ENCODE measurements around the gene RMRP. TPM values are rescaled to one million over a fixed set of nuclear protein-coding genes. Genes with fewer than 3 reads are reported as not detected.

Gene RMRP
- total and polyA plus RNA-seq, 9 of the 15 experiments (the other 6 are each of a cell fraction or from before 2014, with no cell fraction given) = 75.7 to 89,974 (median 13,378) TPM; not detected in 3

DNA sequence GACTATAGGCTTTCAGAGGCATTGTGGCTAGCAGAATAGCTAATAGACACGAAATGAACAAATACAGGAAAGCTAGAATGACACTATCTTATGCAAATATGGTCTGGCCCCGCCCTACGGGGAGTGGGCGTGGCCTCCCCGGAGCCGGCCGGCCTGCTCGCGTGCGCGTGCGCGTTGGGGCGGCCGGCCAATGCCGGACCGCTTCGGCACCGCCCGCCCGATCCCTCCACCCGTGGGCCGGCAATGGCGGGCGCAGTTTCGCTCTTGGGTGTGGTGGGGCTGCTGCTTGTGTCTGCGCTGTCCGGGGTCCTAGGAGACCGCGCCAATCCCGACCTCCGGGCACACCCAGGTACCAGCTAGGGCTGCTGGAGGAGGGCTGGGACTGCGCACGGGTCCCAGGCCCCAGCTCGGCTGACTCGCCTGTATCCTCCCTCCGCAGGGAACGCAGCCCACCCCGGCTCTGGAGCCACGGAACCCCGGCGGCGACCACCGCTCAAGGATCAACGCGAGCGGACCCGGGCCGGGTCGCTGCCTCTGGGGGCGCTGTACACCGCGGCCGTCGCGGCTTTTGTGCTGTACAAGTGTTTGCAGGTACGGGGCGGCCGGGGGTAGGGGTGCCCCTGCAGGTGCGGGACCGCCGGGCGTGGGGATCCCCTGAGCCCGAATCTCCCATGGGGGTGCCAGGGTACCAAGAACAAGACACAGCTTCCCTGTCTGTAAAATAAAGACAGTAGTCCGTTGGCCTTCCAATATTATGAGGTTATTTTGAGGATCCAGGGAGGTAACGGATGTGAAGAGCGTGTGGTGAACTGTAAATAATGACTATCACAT is 533 bp upstream of the RMRP start, which contains the start of gene CCDC107:
Gene CCDC107 (plus strand): TSS at position 156 of the 831 bp plus-strand sequence. CDS start 88 bp downstream, at position 244.
- DNase-seq (ENCODE audit: extremely low read depth in 1 of 4, low spot score in 3 of 4) = peak; percentile 78 to 97 (median 96)
- intact Hi-C loops (cut with micrococcal nuclease) = loop anchor here (5.0 kb wide), 1 partner anchor 39 kb away; no protein-coding TSS in a partner anchor
- peak; percentile 81 for ATAC-seq
- H3K79me2 ChIP-seq (ENCODE audit: control insufficient read depth, insufficient read depth, low read length) = peaks cover 10% of the 10 kb centered on the region
- H3K36me3 ChIP-seq (ENCODE audit: control insufficient read depth, insufficient read depth, low read length) = peaks cover 34% of the 10 kb centered on the region; the same call in 2 of the 3 replicates
- 0% methylated on average over 8 of the region's 67 CpGs for WGBS (ENCODE audit: insufficient coverage, low coverage, missing lambda C conversion rate)
- peaks cover 14 to 27% of the 10 kb centered on the region in 2 experiments; a peak in 4 of 5 replicates for H3K4me1 ChIP-seq (replicated peaks in 1 of 2; ENCODE audit: control insufficient read depth in 2 of 2, insufficient read depth in 2 of 2, low read length in 2 of 2)
- no peak for FAIRE-seq
- TSS peak; percentile 71 for BruUV-seq (replicated peaks)
- H3K4me3 ChIP-seq = peak within 1 kb of the TSS; percentile 89
- POLR2A ChIA-PET = interaction anchor here (0.6 to 2.6 kb wide), 15 partner anchors 8 to 543 kb away, joined by 3 to 14 read pairs (median 4); partner anchors contain the start of genes ATOSB, CREB3 and TLN1
- H3K27ac ChIP-seq (ENCODE audit: extremely low read depth, low read depth, low read length) = peak within 1 kb of the TSS; percentile 98
- H2AFZ ChIP-seq (ENCODE audit: low read depth, low read length) = peak within 1 kb of the TSS; percentile 99
- peak within 1 kb of the TSS; percentile 86 to 96 for H3K9ac ChIP-seq (ENCODE audit: insufficient read depth in 1 of 2, low read depth in 2 of 2, low read length in 2 of 2)
- CTCF ChIA-PET (ENCODE audit: low intra/inter-chr PET ratio) = no interaction called here
- no peaks in the 10 kb centered on the region for H4K20me1 ChIP-seq (replicated peaks; ENCODE audit: control insufficient read depth, insufficient read depth, low read length)
- in situ Hi-C loops (cut with MboI) = no loop called here
- H3K9me3 ChIP-seq (replicated peaks; ENCODE audit: control insufficient read depth, insufficient read depth, low read depth, low read length) = no peaks in the 10 kb centered on the region
- H3K4me2 ChIP-seq (ENCODE audit: insufficient read depth, low read length) = peak within 1 kb of the TSS; percentile 96
- H3K9me1 ChIP-seq (ENCODE audit: control insufficient read depth, insufficient read depth, low read length) = no peaks in the 10 kb centered on the region
- no peaks in the 10 kb centered on the region for H3K27me3 ChIP-seq (ENCODE audit: control insufficient read depth in 2 of 2, insufficient read depth in 2 of 2, low read length in 2 of 2)
- TF ChIP-seq GTF2F1 (IDR thresholded peaks at IDR 0.05; ENCODE audit: low read depth, low read length) (no peak), ZNF146 (CRISPR knock-in tag; IDR thresholded peaks at IDR 0.05; ENCODE audit: unreplicated experiment) (no peak), NELFE (IDR thresholded peaks at IDR 0.05; ENCODE audit: insufficient read depth, insufficient read length) (no peak), NFATC3 (IDR thresholded peaks at IDR 0.05) (no peak), POLR2AphosphoS2 (IDR thresholded peaks at IDR 0.05; ENCODE audit: low read length) (peak; percentile 40; the same call in 1 of the 2 replicates), ELF2 (CRISPR knock-in tag; IDR thresholded peaks at IDR 0.05) (peak; percentile 37; the same call in 1 of the 2 replicates), CHCHD3 (CRISPR knock-in tag; IDR thresholded peaks at IDR 0.05) (no peak), BDP1 (IDR thresholded peaks at IDR 0.05; ENCODE audit: insufficient read depth, insufficient read length) (no peak), XRCC3 (IDR thresholded peaks at IDR 0.05) (no peak), SMARCA4 (IDR thresholded peaks at IDR 0.05) (0 out of 2 replicates have a peak, but pooled peaks have one; percentile 21), RB1 (IDR thresholded peaks at IDR 0.05; ENCODE audit: low read depth) (peak; percentile 30), PHF20 (IDR thresholded peaks at IDR 0.05; ENCODE audit: partially characterized antibody) (peak; percentile 23), ILF3 (IDR thresholded peaks at IDR 0.05; ENCODE audit: borderline replicate concordance) (no peak), HNRNPLL (IDR thresholded peaks at IDR 0.05; ENCODE audit: low read depth, low read length, poor library complexity, severe bottlenecking) (peak; percentile 25), KLF10 (CRISPR knock-in tag; IDR thresholded peaks at IDR 0.05) (no peak), HDAC1 (IDR thresholded peaks at IDR 0.05) (peak in 1 of 2 experiments; percentile 53; a peak in 1 of 4 replicates), SREBF2 (CRISPR knock-in tag; IDR thresholded peaks at IDR 0.05) (no peak), SUPT5H (IDR thresholded peaks at IDR 0.05) (peak; percentile 61), ZSCAN32 (CRISPR knock-in tag; IDR thresholded peaks at IDR 0.05) (no peak), HMGN3 (IDR thresholded peaks at IDR 0.05; ENCODE audit: borderline replicate concordance, extremely low read depth, insufficient read length, low read depth, low read length) (peak; percentile 38)
- TF ChIP-seq, protein P1, sequence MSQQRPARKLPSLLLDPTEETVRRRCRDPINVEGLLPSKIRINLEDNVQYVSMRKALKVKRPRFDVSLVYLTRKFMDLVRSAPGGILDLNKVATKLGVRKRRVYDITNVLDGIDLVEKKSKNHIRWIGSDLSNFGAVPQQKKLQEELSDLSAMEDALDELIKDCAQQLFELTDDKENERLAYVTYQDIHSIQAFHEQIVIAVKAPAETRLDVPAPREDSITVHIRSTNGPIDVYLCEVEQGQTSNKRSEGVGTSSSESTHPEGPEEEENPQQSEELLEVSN (IDR thresholded peaks at IDR 0.05; ENCODE audit: borderline replicate concordance in 1 of 2, extremely low read depth in 1 of 2, insufficient read depth in 1 of 2, insufficient read length in 1 of 2, low read depth in 1 of 2, low read length in 1 of 2, poor library complexity in 1 of 2, severe bottlenecking in 1 of 2) = no peak
- TF ChIP-seq, protein P2, sequence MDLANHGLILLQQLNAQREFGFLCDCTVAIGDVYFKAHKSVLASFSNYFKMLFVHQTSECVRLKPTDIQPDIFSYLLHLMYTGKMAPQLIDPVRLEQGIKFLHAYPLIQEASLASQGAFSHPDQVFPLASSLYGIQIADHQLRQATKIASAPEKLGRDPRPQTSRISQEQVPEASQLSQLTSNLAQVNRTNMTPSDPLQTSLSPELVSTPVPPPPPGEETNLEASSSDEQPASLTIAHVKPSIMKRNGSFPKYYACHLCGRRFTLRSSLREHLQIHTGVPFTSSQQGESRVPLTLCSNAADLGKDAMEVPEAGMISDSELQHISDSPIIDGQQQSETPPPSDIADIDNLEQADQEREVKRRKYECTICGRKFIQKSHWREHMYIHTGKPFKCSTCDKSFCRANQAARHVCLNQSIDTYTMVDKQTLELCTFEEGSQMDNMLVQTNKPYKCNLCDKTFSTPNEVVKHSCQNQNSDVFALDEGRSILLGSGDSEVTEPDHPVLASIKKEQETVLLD (IDR thresholded peaks at IDR 0.05) = no peak; the same call in 1 of the 2 replicates
